HL-60/S4 treated with retinoic acid at 250 ng/mL for 4 days and 3 days (cell line): Measurements from ENCODE around the gene HEXB.

Source experiments
- in situ Hi-C: fragments of 300-500 bp; cut with MboI; formaldehyde crosslinking; loops from 2 replicates; pipeline ENCODE4 v1.7.0; 2022; ENCODE audit warnings: low sequenced_read_pairs

The HEXB gene

DNA sequence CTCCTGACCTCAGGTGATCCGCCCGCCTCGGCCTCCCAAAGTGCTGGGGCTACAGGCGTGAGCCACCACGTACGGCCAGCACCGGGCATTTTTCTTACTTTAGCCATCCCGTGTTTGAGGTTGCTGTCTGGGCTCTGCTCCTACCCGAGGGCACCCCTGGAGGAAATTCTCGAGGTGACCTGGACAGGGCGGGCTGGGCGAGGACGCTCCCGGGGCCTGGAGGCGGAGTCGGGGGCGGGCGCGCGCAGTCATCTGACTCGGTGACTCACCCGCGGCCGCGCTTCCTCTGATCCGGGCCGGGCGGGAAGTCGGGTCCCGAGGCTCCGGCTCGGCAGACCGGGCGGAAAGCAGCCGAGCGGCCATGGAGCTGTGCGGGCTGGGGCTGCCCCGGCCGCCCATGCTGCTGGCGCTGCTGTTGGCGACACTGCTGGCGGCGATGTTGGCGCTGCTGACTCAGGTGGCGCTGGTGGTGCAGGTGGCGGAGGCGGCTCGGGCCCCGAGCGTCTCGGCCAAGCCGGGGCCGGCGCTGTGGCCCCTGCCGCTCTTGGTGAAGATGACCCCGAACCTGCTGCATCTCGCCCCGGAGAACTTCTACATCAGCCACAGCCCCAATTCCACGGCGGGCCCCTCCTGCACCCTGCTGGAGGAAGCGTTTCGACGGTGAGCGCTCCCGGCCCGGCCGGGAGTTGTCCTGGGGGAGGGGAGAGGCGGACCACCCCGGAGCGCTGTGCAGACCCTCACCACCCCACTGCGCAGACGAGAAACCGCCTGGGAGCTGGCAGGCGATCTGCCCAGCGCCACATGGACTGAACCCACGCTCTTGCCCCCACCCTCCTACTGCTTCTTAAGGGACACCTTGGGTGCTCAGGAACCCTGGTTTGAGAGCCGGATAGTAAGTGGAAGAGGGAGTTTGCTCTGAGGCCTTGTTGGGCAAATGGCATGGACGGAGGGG is at the start of gene HEXB:
Gene HEXB, plus strand, starts transcription at position 334 of the 952 bp plus-strand sequence. Its CDS starts 28 bp downstream, at position 362.
- in situ Hi-C loops = no loop called here

DNA sequence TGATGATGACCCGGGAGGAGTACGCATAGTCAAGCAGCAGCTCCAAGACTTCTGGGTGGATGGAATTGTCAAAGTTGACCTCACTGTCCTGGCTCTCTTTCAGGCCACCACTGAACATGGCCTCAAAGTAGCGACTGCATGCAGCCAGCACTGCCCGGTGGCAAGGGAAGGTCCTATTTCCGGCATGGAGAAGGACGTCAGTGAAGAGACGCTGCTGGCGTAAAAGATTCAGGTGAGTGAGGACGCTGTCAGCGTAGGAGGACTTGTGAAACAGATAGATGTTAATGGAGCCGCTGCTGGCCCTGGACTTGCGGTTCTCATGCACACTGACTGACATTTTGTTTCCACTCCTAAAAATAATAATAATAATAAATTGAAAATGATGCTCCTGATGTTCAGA is 48.9 kb upstream of the HEXB start:
- in situ Hi-C loops = no loop called here

DNA sequence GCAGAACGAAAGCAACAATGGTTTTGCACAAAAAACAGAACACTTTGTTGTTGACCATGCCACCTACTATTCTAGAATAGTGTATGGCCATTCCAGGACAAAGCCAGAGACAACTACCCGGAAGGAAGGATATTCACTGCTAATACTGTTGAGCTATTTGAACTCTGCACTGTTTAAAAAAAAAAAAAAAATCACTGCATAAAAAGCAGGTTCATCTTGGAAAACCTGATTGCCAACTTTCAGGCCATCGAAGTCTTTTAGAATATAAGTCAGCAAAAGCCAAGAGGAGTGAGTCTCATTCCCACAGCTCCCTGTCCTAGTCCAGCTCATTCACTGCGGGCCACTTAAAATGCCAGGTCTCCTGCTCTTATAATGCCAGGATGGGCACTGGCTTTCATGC is 48.5 kb upstream of the HEXB start:
- in situ Hi-C loops = no loop called here

DNA sequence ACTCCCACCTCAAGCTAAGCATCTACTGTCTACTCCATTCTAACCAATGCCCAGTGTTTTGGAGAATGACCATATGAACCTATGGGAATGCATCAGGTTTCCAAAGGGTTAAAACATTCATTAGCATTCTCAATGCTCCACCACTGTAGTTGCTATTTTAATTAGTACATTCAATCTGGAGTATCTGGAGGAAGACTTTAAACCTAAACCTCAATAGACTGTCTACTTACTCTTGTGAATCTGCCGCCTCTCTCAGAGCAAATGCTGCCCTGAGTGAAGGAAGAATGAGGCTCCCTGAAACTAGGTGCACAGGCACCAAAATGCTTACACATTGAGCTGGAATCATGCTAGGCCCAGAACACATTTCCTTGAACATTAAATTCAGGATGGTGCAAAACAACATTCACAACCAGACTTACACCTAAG is 46.5 kb upstream of the HEXB start:
- in situ Hi-C loops = no loop called here

DNA sequence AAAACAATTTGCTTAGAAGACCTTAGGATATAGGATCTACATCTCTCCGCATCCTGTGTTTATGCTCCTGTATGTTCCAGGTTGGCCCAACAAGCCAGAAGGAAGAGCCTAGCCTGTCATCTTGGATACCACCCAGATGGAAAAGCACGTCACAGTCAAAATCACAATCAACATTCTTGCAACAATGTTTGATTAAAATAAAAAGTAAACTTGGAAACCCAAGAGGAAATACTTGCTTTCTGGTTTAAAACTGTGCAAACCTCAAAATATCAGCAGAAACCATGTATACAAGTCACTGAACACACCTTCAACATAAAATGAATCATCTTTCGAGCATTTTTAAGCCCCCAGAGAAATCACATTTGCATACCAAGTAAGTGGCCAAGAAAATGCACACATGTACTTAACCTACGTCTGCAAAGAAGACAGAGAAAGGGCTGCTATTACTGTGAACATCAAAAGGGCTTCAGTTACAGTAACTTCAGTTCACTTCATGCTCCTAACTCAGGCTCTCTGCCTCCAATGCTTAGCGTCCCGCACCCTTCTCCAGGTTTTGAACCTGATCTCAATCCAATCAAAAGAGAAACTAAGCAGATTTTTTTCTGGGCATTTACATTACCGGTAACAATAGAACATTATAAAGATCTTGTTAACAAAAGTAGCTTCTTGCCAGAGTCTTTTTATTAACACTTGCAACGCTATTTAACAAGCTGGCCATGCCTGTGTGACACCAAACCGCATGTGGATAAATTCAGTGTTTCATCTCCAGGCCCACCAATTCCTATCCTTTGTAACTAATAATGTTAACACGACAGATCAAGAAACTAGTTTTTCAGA is 45.8 kb upstream of the HEXB start:
- in situ Hi-C loops = no loop called here

DNA sequence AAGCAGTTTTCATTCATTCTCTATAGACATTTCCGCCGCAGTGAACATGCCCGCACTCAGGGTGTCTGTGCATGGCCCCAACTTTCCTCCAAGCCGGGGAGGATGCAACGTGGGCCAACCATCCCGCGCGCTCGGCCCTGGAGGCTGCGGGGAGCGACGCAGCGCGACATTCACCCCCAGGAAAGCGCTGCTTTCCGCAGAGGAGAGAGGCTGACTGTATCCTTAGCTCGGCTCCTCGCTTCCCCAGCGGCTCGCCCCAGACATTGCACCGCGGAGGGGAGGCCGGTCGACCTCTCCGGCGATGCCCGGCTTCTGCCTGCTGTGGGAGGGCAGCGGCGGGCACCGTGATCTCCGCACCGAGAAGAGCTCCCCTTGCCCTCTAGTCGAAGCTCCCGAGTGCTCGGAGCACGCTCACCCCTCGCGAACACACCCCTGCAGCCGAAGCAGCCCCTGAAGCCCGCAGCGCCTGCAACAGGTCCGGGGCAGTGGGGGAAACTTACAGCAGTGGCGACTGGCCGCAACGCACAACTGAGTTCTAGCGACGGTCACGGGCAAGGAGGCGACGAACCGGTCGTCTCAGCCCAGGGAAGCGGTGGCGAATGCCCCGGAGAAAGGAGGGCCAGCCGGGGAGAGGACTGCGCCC is 45.1 kb upstream of the HEXB start:
- in situ Hi-C loops = loop anchor here (10.0 kb wide), 1 partner anchor 745 kb away; no protein-coding TSS in a partner anchor

DNA sequence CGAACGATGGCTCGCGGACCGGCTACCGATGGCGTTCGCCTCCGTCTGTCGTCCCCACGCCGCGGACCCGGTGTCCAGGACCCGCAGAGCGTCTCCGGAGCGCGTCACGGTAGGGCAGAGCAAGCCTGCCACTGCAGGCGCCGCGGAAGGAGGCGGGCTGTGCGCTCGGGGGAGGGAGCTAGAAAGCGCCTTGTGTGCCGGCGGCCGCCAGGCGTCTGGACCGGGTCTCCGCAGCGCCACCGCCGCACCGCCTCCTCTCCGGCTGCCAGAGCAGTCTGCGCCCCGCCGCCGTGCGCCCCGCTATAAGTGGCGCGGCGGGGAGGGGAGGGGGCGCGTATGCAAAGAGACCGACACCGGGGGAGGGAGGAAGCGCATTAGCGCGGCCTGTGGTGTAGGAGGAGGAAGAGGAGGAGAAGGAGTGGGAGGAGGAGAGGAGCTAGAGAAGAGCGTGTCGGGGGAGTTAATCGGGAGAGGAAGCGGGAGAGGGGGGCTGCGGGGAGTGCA is 44.5 kb upstream of the HEXB start, which contains the start of gene ENC1:
Gene ENC1, minus strand, starts transcription at position 279 of the 504 bp plus-strand sequence. CDS start 4,243 bp downstream, outside the sequence.
- in situ Hi-C loops = loop anchor here (10.0 kb wide), 1 partner anchor 746 kb away; no protein-coding TSS in a partner anchor

DNA sequence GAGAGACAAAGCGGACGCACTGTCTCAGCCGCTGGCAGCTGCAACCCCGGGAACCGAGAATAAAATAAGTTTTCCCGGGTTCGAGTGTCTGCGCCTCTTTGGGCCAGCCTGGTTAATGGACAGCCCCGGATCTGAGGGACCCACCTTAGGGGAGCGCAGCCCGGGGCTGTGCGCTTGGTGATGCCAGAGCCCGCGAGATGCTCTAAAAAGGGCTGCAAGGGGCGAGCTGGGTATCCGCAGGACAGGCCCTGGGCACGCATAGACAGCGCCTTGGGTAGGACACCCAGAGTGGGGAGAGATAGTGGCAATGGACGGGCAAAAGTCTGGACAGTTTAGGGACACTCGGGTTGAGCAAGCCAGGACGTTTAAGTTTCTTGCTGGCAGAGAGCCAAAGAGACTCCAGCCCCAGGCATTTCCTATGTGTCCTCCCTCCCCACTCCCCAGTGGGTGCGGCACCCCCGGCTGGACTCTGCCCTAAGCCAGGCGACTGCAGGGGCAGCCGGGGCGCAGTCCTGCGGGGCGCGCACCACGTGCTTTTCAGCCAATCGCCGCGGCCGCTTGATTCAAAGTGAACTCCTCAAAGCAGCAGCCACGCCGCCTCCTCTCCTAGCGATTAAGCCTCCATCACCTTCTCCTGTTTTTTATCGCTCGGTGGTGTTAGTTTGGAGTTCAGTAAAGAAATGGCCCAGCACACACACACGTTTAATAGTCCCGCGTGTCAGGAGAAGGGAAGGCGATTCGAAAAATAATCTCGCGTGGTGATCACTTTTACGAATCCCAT is 43.9 kb upstream of the HEXB start:
- in situ Hi-C loops = loop anchor here (10.0 kb wide), 1 partner anchor 746 kb away; no protein-coding TSS in a partner anchor

DNA sequence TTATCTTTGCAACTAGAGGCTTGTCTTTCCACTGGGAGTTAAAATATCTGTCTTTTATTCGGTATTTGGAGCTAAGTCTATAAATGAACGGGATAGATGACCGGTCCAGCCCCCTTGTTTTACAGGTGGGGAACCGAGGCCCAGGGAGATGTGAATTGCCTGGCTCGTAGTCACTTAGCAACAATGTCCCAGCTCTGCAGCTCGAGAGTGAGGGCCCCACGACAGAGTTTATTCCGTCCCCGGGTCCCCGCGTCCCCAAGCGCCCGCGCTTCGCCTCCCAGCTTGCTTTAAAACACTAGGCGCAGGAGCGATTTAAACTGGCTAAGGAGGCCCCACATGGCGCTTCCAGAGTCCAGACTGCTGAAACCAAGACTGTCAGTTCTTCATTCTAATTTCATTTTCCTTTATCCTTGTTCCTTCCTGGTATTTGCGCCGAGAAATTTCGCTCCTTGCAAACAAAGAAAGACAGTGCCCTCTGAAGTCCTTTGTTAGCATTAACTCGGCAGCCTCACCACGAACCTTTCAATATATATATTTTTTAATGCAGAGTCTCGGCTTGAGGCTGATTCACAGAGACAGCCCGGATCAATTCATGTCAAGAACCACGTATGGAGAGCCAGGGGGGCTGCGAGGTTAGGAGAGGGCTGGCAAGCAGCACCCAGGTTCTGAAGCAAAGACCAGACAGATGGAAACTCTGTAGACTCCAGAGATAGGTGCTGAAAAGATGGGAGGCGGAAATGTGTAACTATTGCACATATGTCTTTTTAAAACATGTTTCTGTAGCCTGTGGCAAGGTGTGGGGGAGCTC is 43.1 kb upstream of the HEXB start:
- in situ Hi-C loops = loop anchor here (10.0 kb wide), 1 partner anchor 747 kb away; no protein-coding TSS in a partner anchor

DNA sequence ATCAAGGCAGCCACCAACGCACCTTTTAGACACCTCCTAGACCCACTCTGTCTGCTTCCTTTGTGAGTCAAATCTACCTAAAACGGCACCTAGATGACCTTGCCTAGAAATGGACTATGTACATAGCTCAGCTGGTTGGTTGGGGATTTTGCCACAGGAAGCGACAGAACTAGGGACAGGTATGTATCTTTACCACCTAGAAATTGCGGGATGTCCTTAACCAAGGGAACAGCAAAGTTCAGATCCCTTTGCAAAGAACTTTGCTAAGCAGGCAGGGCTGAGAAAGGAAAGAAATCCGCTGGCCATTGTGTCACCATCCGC is 42.5 kb upstream of the HEXB start:
- in situ Hi-C loops = loop anchor here (10.0 kb wide), 1 partner anchor 748 kb away; no protein-coding TSS in a partner anchor

DNA sequence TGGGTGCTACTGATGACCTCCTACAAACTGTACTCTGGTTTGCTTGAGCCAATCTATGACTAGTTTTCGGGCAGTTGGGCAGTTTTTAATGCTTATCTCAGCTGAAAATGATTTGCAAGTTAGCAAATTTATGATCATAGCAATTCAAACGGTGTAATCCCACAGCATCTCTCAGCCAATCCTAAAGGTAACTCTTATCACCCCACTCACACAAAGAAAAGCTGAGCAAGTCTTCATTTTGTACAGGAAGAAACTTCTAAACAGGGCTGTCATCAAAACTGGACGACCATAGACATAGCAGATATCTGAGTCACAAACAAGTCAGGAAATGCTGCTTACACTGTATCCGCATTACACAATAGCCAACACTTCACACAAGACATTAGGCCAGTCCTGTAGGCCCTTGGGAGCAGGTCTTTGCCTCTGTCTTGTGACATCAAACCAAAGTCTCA is 41.9 kb upstream of the HEXB start:
- in situ Hi-C loops = loop anchor here (10.0 kb wide), 1 partner anchor 748 kb away; no protein-coding TSS in a partner anchor

DNA sequence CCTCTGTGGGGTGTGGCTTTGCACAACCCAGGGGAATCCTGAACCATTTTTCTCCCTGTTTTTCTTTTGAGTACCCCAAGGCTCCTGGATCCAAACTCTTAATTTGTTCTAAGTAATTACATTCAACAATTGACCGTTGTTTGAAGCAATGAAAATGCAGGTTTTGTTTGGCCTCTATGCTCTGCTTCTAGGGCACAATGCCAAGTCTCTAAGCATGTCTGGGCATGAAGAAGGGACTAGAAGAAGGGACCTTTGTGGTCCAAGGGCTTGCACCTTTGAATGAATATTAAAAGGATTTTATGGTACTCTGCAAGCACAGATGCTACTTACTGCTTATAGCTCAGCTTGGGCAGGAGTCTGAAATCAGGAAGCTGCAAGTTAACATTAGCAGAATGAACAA is 37.9 kb upstream of the HEXB start:
- in situ Hi-C loops = loop anchor here (10.0 kb wide), 1 partner anchor 752 kb away; no protein-coding TSS in a partner anchor

DNA sequence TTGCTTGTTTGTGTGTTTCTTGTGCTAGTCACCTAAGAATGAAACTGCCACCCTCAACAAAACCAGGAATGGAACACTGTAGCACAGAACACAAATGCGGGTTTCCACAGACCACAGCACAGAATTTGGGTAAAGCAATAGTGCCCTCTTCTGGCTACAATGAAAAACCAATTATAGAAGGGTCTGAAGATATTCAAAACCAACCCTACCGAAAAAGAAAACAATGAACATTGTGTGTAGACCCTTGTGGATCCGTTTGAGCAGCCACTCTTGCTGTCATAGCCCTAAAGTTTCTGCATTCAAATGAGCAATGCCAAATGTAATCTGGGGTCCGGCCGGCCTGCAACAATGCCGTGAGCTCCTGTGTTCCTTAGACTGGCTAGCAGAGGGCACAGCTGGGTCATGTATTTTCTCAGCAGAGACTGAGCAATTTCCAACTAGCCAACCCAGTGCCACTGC is 36.2 kb upstream of the HEXB start:
- in situ Hi-C loops = loop anchor here (10.0 kb wide), 1 partner anchor 754 kb away; no protein-coding TSS in a partner anchor

DNA sequence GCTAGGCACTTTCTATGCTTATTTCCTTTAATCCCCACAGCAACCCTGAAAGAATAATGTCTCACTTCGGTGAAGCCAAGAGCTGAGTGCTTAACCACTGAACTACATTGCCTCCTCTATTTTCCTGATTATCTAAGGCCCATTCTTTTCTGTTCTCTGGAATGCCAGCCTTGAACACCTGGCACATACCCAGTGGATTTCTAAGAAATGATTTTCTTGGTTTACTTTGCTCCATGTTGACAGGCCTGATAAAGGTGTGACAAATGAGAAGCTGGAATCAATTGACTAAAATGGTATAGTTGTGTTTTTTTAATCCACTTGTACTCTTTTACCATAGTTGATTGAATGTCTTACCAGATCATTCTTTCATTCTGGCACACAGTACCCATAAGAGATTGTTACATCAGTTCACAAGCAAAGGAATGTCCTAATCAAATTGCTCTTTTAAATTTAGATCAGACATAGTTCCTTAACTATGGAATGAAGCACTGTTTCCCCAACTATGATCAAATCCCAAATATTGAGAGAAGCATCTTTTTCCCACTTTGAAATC is 35.5 kb upstream of the HEXB start:
- in situ Hi-C loops = loop anchor here (10.0 kb wide), 1 partner anchor 755 kb away; no protein-coding TSS in a partner anchor

DNA sequence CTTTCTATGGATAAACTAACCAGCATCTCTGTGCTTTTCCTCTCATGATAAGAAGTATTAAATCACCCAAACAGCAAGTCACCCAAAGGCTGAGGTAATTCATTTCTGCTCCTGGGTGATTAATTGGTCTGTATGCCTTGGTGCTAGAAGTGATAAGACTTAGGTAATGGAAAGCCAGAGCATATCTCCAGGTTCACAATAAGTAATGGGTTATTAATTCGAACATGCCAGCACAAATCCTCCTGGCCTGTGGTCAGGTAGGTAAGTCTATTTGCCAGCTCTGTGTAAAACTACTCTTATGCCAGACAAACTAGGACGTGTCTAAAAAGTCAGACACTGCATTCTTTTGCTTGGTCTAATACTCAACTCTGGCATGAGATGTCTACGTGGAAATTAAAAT is 33.3 kb upstream of the HEXB start:
- in situ Hi-C loops = no loop called here

DNA sequence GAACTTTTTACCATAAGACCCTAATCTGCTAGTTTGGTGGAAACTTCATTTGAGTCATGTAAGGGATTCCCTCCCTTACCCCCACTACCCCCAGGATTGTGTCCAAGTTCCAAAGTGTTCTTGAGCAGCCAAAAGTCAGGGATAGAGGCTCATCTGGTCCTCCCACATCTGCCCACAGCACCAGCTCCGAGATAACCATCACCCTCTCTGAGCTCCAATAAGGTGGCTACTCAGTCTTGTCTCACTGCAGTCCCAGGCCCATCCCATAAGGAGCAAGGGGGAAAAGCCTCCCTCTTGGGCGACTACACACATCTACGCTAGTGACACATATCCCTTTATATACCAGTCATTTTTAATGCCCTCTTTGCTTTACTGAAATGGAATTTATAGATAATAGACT is 32.5 kb upstream of the HEXB start:
- in situ Hi-C loops = no loop called here

DNA sequence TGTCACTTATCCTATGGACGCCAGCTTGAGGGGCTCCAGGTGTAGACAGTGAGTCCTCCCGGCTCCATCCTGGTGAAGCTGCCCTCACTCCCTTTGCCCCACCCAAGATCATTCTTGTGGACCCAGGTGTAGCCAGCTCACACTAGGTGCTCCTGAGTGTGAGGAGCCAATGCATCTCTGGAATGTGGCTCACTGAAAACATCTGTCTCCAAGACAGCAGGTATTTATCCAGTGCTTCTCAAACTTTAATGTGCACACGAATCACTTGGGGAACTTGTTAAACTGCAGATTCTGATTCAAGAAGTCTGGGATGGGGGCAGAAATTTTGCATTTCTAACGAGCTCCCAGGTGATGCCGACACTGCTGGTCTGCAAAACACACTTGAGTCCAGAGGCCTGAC is 31.0 kb upstream of the HEXB start:
- in situ Hi-C loops = no loop called here

DNA sequence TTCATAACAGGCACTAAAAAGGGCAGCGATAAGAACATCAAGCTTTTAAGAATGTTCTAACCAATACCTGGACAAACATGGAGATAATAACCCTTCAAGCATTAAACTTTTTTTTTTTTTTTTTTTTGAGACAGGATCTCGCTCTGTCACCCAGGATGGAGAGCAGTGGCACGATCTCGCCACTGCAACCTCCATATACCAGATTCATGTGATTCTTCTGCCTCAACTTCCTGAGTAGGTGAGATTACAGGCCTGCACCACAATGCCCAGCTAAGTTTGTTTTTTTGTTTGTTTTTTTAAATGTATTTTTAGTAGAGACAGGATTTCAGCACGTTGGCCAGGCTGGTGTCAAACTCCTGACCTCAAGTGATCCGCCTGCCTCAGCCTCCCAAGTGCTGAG is 29.8 kb upstream of the HEXB start:
- in situ Hi-C loops = no loop called here
